Amniotic stem cell (primary cell): Measurements from ENCODE around the gene KCNK1.

Experiments
- DNase-seq: peaks from one replicate; lab custom pipeline; 2025; lab: John Stamatoyannopoulos, UW

KCNK1 gene

DNA sequence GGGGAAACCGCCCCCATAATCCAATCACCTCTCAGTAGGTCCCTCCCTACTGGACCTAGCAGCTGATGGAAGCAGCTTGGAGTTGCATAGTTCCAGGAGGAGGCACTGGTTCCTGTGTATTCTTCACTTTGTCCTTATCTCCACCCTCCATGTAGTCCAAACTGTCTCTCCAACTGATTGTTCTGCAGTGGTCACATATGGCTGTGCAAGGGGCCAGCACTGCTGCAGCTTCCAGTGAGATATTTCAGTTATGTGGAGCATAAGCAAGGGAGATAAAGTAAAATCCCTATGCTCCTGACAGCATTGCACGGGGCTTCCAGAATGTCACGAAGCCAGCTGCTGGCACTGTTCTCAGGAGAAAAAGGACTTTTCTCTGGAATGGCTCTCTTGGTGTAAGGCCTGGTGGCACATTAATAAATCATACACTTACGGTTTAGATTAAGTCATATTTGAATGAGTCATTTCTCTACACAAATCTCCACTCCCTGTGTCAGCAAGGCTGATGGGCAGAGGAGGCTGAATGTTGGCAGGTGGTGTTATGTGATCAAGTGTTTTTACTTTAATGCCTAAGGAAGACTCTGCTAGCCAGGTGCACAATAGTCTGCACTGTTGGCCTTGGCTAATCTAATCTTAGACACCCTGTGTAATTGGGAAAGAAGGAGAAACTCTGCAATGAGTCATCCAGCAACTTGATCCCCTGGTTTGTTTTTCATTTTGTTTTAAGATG lies 93.4 kb downstream of the KCNK1 start:
- DNase-seq = no peak

DNA sequence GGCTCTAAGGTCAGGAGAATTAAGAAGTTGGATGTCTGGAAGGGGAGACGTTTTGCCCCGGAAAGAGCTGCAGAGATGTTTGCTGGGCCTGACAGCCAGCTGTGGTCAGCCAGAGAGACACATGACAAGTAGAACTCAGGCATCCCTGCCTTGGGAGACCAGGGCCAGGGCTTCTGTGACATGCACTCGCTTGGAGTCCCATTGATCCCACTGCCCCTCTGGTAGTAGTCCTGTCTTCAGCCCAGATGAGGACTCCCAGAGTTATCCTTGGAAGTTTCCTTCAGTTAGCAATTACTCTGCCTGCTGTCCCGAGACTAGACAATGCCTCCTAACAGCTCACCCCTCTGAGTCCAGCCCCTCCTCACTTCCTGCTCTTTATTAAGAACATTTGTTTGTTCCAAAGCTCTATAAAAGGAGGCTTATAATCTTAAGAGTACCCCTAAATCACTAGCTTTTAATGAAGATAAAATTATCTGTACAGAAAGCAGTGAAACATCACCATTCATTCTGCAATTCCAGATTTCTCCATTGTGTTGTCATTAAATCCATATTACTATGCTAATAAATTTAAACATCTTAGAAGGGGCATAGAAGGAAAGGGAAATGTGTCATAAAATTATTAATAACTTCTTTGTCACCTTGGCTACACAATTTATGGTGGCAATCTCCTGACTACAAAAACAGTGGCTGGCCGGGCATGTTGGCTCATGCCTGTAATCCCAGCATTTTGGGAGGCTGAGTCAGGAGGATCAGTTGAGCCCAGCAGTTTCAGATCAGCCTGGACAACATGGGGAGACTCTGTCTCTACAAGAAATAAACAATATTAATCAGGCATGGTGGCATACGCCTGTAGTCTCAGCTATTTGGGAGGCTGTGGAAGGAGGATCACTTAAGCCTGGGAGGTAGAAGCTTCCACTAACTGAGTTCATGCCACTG lies 94.2 kb downstream of the KCNK1 start:
- no peak for DNase-seq

DNA sequence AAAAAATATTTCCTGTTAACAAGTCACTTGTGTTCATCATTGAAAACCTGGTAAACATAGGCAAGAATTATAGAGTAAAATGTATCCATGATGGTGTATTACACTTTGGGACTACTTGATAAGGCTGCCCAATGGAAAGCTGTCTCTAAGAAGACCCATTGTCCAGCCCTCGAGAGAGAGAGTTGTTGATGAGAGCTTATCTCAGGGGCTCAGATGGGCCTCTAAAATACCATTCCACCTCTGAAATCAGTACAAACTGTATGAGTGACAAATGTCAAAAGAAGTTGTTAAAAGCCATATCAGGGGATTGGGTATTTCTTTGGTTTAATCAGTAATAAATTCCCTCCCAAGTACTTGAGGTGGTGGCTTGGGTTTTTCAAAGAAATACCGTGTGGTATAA lies 96.1 kb downstream of the KCNK1 start:
- DNase-seq = no peak

DNA sequence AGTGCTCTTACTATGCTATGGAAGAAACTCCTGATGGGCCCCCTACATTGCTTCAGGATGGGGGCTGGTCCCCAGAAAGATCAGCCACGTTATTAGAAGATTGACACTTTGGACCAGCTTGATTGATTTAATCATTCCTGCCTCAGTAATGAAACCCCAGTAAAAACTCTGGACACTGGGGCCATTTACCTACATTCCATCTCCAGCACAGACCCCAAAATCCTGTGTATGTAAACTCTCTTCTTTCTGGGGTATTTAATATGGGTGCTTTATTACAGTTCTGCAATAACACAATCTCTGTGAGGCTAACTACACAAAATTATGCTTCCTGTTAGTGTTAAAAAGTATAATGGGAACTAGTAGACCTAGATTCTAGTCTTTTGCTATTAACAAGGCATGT lies 96.6 kb downstream of the KCNK1 start:
- no peak for DNase-seq

DNA sequence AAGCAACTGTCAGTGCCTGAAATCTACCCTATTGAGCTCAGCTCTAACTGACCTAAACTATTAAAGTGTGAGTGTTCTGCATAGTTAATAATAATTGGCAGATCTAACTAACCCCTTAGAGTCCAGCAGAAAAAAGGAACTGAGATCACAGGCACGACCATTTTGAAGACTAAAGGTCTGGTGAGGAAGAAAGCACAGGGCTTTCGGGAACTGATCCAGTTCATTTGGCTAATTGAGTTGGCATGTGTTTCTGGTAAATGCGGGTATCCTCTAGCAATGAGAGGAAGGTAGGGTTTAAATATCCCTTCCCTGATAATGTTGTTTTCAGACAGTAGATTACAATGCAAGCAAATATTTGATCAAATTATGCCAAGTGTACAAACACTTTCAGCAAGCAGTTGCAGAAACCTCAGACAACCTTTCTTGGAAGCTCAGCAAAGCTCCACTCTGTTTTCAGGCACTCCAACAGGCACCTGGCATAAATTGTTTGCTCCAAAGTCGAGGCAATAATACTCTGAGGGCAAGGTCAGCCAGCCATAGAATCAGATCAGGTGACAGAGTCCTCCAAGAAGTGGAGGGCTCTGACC lies 100.8 kb downstream of the KCNK1 start:
- no peak for DNase-seq

DNA sequence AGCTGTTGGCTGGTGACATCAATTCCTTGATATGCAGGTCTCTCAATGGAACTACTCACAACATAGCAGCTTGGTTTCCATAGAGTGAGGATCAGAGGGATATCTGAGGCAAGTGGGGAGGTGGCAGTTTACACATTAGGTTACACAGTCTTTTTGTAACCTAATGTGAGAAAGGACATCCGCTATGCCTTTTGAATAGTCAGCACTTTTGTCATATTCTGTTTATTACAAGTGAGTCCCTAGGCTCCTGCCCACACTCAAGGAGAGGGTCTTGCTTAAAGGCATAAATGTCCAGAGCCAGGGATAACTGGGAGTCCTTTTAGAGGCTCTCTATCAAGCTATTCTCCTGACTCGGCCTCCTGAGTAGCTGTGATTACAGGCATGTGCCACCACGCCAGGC lies 104.2 kb downstream of the KCNK1 start:
- no peak for DNase-seq

DNA sequence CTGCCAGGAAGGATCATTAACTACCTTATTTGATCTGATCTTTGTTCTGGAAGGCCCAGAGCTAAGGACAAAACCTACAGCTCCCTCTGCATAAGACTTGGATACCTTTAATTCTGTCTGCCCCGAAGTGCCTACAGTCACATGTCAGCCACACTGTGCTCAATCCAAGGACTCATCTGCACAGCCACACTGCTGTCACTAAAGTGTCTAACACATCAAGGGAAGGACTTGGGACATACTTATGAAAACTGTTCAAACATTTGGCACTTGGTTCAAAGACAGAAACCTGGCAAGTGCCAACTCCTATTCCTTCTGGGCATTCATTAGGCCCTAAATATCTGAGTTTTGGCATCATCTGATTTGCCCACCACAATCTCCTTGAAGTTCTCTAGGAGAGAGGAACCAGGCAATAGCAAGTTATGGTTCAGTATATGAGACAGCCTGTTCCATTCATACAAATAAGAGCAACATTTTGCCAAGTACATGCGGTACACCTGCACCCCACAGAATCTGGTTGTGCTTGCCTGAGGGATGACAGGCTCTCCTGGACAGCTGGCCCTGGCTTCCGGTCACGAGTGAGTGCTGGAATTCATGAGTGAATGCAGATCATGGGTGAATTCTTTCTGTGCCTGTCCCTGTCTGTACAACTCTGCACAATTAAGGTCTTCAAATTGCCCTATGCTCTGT lies 105.9 kb downstream of the KCNK1 start:
- DNase-seq = no peak

DNA sequence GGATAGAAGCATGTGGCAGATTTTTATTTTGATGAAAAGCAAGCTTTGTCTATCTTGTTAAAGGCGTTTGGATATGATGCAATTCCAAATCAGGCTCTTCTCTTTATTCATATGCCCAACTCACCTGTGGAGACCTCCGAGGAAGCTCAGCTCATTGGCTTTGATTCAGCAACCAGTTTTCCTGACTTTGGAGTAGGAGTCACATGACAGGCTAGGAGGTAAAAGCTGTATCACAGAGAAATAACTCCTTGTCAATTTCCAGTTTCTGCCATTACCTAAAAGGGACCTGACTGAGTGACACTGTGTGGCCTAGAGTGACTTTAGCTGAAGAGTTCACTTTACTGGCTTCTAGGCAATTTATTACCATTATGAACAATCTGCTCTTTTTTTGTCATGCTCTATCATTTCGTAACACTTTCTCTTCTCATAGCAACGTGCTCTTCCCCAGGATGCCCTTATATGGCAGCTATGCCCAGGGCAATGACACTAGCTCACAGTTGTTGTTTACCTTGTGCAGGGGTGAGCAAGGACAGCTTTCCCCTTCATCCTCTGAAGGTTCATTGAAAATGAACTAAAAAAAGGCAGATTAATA lies 107.2 kb downstream of the KCNK1 start:
- no peak for DNase-seq
